Mesenchymal stem cell (in vitro differentiated cells and primary cell): ENCODE data around the gene PRR29.
"Not testable (repeated sequence)": the region's sequence is repeated elsewhere in the genome, so short reads cannot be mapped to it uniquely, and the experiment has no call there.

ENCODE experiments used
- DNase-seq: peaks from one replicate; pipeline ENCODE4 v3.0.0-alpha.2; 2013
- H2AFZ ChIP-seq: one replicate; pipeline ENCODE4 v1.6.1; 2013; ENCODE audit warnings: low read depth, mild to moderate bottlenecking, control low read depth, inconsistent platforms, low read length, moderate library complexity
- H2AK5ac ChIP-seq: 2 replicates; pipeline ENCODE4 v1.6.1; 2013; ENCODE audit warnings: low read length, moderate library complexity, mild to moderate bottlenecking, inconsistent platforms; ENCODE audit not compliant: severe bottlenecking
- H2BK120ac ChIP-seq: one replicate; pipeline ENCODE4 v1.6.1; 2013; ENCODE audit warnings: low read depth, mild to moderate bottlenecking, inconsistent platforms, low read length, moderate library complexity
- H2BK12ac ChIP-seq, 2 experiments: one replicate each; pipeline ENCODE4 v1.6.1; 2013; ENCODE audit warnings: inconsistent platforms in 2 of 2, low read length in 2 of 2, mild to moderate bottlenecking in 2 of 2, moderate library complexity in 2 of 2, control low read depth in 1 of 2
- H2BK15ac ChIP-seq: one replicate; pipeline ENCODE4 v1.6.1; 2013; ENCODE audit warnings: mild to moderate bottlenecking, low read depth, inconsistent platforms; ENCODE audit not compliant: poor library complexity, severe bottlenecking
- H2BK5ac ChIP-seq: 2 replicates; pipeline ENCODE4 v1.6.1; 2013; ENCODE audit warnings: low read depth, mild to moderate bottlenecking, low read length, control low read depth, inconsistent platforms; ENCODE audit not compliant: poor library complexity, severe bottlenecking
- H3K14ac ChIP-seq, 2 experiments: one replicate each; pipeline ENCODE4 v1.6.1; 2013; ENCODE audit warnings: inconsistent platforms in 2 of 2, low read length in 2 of 2, control low read depth in 1 of 2, mild to moderate bottlenecking in 1 of 2, moderate library complexity in 1 of 2
- H3K18ac ChIP-seq, 2 experiments: one replicate each; pipeline ENCODE4 v1.6.1; 2013; ENCODE audit warnings: inconsistent platforms in 2 of 2, low read length in 2 of 2, control low read depth in 1 of 2, low read depth in 1 of 2, mild to moderate bottlenecking in 1 of 2
- H3K23ac ChIP-seq, 2 experiments: one replicate each; pipeline ENCODE4 v1.6.1; 2013; ENCODE audit warnings: inconsistent platforms in 2 of 2, low read length in 2 of 2, mild to moderate bottlenecking in 2 of 2, moderate library complexity in 2 of 2, control low read depth in 1 of 2
- H3K27ac ChIP-seq: 2 replicates; pipeline ENCODE4 v1.5.1; 2013; ENCODE audit warnings: mild to moderate bottlenecking, moderate library complexity, low read length, control low read depth, inconsistent platforms; ENCODE audit not compliant: poor library complexity, severe bottlenecking
- H3K27me3 ChIP-seq, 2 experiments: 2 replicates each; pipeline versions ENCODE4 v1.6.1 to v1.7.0; 2013; ENCODE audit warnings: low read length in 2 of 2, mild to moderate bottlenecking in 2 of 2, moderate library complexity in 2 of 2, control low read depth in 1 of 2, inconsistent platforms in 1 of 2; ENCODE audit not compliant: control insufficient read depth in 1 of 2, insufficient read depth in 1 of 2
- H3K36me3 ChIP-seq, 2 experiments: 2 replicates each; pipeline versions ENCODE4 v1.6.1 to v1.7.0; 2013; ENCODE audit warnings: low read length in 2 of 2, control low read depth in 1 of 2, inconsistent platforms in 1 of 2, low read depth in 1 of 2, mild to moderate bottlenecking in 1 of 2; ENCODE audit not compliant: insufficient read depth in 2 of 2, control insufficient read depth in 1 of 2
- H3K4ac ChIP-seq, 2 experiments: one replicate each; pipeline ENCODE4 v1.6.1; 2013; ENCODE audit warnings: inconsistent platforms in 2 of 2, low read length in 2 of 2, mild to moderate bottlenecking in 2 of 2, moderate library complexity in 2 of 2, control low read depth in 1 of 2, low read depth in 1 of 2
- H3K4me1 ChIP-seq: 2 replicates; pipeline ENCODE4 v1.6.1; 2013; ENCODE audit warnings: low read depth, low read length, control low read depth; ENCODE audit not compliant: control insufficient read depth, insufficient read depth
- H3K4me2 ChIP-seq: 2 replicates; pipeline ENCODE4 v1.6.1; 2013; ENCODE audit warnings: low read length, mild to moderate bottlenecking, inconsistent platforms; ENCODE audit not compliant: poor library complexity, severe bottlenecking
- H3K4me3 ChIP-seq, 2 experiments: 2 replicates each; pipeline versions ENCODE4 v1.5.1 to v1.7.0; 2013; ENCODE audit warnings: low read length in 2 of 2, mild to moderate bottlenecking in 2 of 2, control low read depth in 1 of 2, low read depth in 1 of 2; ENCODE audit not compliant: insufficient read depth in 1 of 2
- H3K79me1 ChIP-seq: replicated peaks from 2 replicates; pipeline ENCODE4 v1.6.1; 2013; ENCODE audit warnings: mild to moderate bottlenecking, control low read depth, low read length, inconsistent platforms; ENCODE audit not compliant: poor library complexity, severe bottlenecking
- H3K9ac ChIP-seq: 2 replicates; pipeline ENCODE4 v1.7.0; 2013; ENCODE audit warnings: mild to moderate bottlenecking, low read length, moderate library complexity
- H3K9me3 ChIP-seq: 2 replicates; pipeline ENCODE4 v1.7.0; 2013; ENCODE audit warnings: mild to moderate bottlenecking, low read length; ENCODE audit not compliant: control insufficient read depth
- H4K8ac ChIP-seq: one replicate; pipeline ENCODE4 v1.6.1; 2013; ENCODE audit warnings: inconsistent platforms, mild to moderate bottlenecking, low read length, moderate library complexity
- H4K91ac ChIP-seq: one replicate; pipeline ENCODE4 v1.6.1; 2013; ENCODE audit warnings: mild to moderate bottlenecking, low read length, inconsistent platforms
- WGBS: methylation state at CpG from one replicate; pipeline ENCODE4 v1.1.7; 2013; ENCODE audit warnings: mixed read lengths; 5-methylcytosine and 5-hydroxymethylcytosine counted together

Gene PRR29

GRCh38 chr17:64017381-64017980, 19.3 kb downstream of the PRR29 start:
- H3K4me2 ChIP-seq = no peak overlapping the region
- no peak overlapping the region for H2BK5ac ChIP-seq
- no peak overlapping the region for H3K18ac ChIP-seq
- H2BK12ac ChIP-seq = no peak overlapping the region
- no peak overlapping the region for H3K23ac ChIP-seq
- peaks cover 2% of the 10 kb centered on the region for H3K4me1 ChIP-seq
- no peak overlapping the region for H2AK5ac ChIP-seq
- DNase-seq = no peak
- H2BK120ac ChIP-seq = no peak overlapping the region
- no peak overlapping the region for H3K4ac ChIP-seq
- no peak overlapping the region for H2BK15ac ChIP-seq
- no peak overlapping the region for H3K4me3 ChIP-seq
- no peak overlapping the region for H4K91ac ChIP-seq
- no peak overlapping the region for H3K27ac ChIP-seq
- no peaks in the 10 kb centered on the region for H3K9me3 ChIP-seq
- H4K8ac ChIP-seq = no peak overlapping the region
- H2AFZ ChIP-seq = no peak overlapping the region
- no peak overlapping the region for H3K14ac ChIP-seq
- peaks cover 9 to 11% of the 10 kb centered on the region in 2 experiments for H3K27me3 ChIP-seq
- no peaks in the 10 kb centered on the region for H3K79me1 ChIP-seq
- H3K9ac ChIP-seq = no peak overlapping the region
- no peaks in the 10 kb centered on the region for H3K36me3 ChIP-seq
- 85% methylated on average over 2 of the region's 2 CpGs for WGBS

GRCh38 chr17:64019551-64019961, 21.4 kb downstream of the PRR29 start:
- not testable (repeated sequence) for H3K4ac ChIP-seq, H3K79me1 ChIP-seq, H3K9me3 ChIP-seq, H3K9ac ChIP-seq, H3K14ac ChIP-seq, H3K4me1 ChIP-seq, H3K36me3 ChIP-seq, H2AFZ ChIP-seq, H4K91ac ChIP-seq, H4K8ac ChIP-seq, H2BK12ac ChIP-seq, H3K4me2 ChIP-seq, H2AK5ac ChIP-seq, H3K23ac ChIP-seq, H2BK5ac ChIP-seq, H3K27ac ChIP-seq, H3K4me3 ChIP-seq, H2BK15ac ChIP-seq, H3K18ac ChIP-seq, H2BK120ac ChIP-seq, DNase-seq
- WGBS = 82% methylated on average over 9 of the region's 9 CpGs
- peaks cover 9 to 11% of the 10 kb centered on the region in 2 experiments for H3K27me3 ChIP-seq

GRCh38 chr17:64020056-64020766, 22.1 kb downstream of the PRR29 start, which contains the start of gene ICAM2:
Gene ICAM2 (minus strand): TSS chr17:64020633. CDS start chr17:64006691, 13,942 bp downstream.
- no peak within 1 kb of the TSS for H2BK12ac ChIP-seq
- no peaks in the 10 kb centered on the region for H3K79me1 ChIP-seq
- WGBS = 59% methylated on average over 21 of the region's 23 CpGs
- H2AFZ ChIP-seq = no peak within 1 kb of the TSS
- H3K18ac ChIP-seq = no peak within 1 kb of the TSS
- no peak within 1 kb of the TSS for H2AK5ac ChIP-seq
- DNase-seq = no peak
- no peak within 1 kb of the TSS for H2BK120ac ChIP-seq
- H4K91ac ChIP-seq = no peak within 1 kb of the TSS
- H4K8ac ChIP-seq = no peak within 1 kb of the TSS
- peak within 1 kb of the TSS in 1 of 2 experiments; percentile 26 for H3K14ac ChIP-seq
- no peaks in the 10 kb centered on the region for H3K9me3 ChIP-seq
- H3K4ac ChIP-seq = no peak within 1 kb of the TSS
- peak within 1 kb of the TSS; percentile 40 for H3K9ac ChIP-seq
- H3K27ac ChIP-seq = no peak within 1 kb of the TSS
- no peak within 1 kb of the TSS for H2BK5ac ChIP-seq
- H3K23ac ChIP-seq = no peak within 1 kb of the TSS
- no peak within 1 kb of the TSS for H2BK15ac ChIP-seq
- no peaks in the 10 kb centered on the region for H3K36me3 ChIP-seq
- H3K4me1 ChIP-seq = peaks cover 2% of the 10 kb centered on the region
- H3K27me3 ChIP-seq = peaks cover 9 to 11% of the 10 kb centered on the region in 2 experiments
- H3K4me2 ChIP-seq = no peak within 1 kb of the TSS
- H3K4me3 ChIP-seq = peak within 1 kb of the TSS in 1 of 2 experiments; percentile 46

- Histone ChIP-seq H2BK5ac (no peak overlapping the region), H3K14ac (no peak overlapping the region), H3K4me1 (peaks cover 2% of the 10 kb centered on the region), H2BK12ac (no peak overlapping the region), H3K9me3 (no peaks in the 10 kb centered on the region), H2AFZ (no peak overlapping the region), H4K91ac (no peak overlapping the region), H3K9ac (no peak overlapping the region), H2BK120ac (no peak overlapping the region), H4K8ac (no peak overlapping the region), H3K4me3 (no peak overlapping the region), H3K4me2 (no peak overlapping the region), H3K4ac (no peak overlapping the region), H3K27ac (no peak overlapping the region), H2BK15ac (no peak overlapping the region), H3K36me3 (no peaks in the 10 kb centered on the region), H3K79me1 (no peaks in the 10 kb centered on the region), H3K23ac (no peak overlapping the region), H3K18ac (no peak overlapping the region), H3K27me3 (peaks cover 6 to 9% of the 10 kb centered on the region in 2 experiments), H2AK5ac (no peak overlapping the region)
- WGBS = 87% methylated on average over 5 of the region's 5 CpGs
- no peak for DNase-seq
Measured at GRCh38 chr17:64022611-64023063, 24.5 kb downstream of the PRR29 start.
